Right forelimb (tissue), 1 donor: ENCODE measurements around the gene EEFSEC.

Experiments
- DNase-seq: peaks from one replicate; pipeline ENCODE4 v3.0.0-alpha.2; 2018

Gene EEFSEC

DNA sequence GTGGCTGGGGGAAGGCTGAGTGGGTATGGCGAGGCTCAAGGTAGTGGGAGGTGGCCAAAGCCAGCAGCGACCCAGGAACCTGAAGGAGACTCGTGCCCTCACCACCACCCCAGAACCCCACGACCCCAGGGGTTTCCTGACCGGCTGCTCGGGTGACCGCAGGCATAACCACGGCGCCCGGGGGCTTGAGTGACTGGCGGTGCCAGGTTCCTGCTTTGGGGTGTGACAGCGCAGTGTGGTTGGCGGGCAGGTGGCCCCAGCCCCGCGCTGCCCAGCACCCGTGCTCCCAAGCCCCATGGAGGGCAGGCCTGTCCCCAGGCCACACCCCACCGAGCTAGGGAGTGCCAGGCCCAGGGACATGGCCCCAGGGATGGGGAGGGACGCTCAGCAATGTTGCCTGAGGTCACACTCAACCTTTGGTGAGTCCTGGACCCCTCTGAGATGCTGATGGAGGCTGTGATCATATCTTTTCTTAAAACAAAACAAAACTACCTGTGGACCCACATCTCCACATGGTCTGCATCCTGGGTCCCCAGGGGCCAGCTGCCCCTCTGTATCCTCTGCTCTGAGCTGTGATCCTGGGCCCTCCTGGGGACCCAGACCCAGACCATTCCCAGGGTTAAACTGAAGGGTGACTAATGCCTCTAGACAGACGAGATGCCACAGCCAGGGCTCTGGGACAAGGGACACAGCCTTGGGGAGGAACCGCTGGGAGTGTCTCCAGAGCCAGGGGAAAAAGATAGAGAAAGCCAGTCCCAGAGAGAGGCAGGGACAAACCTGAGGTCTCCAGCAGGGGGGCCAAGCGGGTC, 300.4 kb downstream of the EEFSEC start:
- no peak for DNase-seq

DNA sequence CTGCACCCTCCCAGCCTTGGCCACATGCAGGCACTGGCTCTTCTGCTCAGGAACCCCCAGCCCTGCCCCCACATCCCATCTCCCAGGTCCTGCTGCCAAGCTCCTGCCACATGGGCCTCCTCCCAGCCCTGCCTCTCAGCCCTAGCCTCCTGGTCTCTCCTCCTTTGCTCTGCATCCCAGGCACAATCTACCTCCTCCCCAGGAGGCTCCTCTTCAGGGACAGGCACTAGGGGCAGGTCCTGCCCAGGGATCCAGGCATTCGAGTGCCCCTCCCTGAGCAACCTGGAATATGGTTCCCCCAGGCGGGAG, 301.0 kb downstream of the EEFSEC start:
- no peak for DNase-seq

DNA sequence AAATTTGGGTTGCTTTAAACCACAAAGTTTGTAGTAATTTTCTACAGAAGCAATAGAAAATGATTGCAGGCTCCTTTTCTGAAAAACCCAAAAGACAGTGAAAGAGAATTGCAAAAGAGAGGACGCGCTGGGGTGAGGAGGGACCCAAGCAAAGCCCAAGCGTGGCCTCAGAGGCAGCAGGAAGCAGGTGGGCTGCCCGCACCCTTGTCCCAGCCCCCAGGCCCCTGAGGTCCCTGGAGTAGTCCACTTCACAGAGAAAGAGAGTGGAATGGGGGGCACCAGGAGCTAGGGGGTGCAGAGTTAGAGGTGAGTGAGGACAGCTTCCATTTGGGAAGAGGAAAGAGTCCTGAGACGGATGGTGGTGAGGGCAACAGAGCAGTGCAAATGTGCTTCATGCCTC, 301.8 kb downstream of the EEFSEC start:
- no peak for DNase-seq

DNA sequence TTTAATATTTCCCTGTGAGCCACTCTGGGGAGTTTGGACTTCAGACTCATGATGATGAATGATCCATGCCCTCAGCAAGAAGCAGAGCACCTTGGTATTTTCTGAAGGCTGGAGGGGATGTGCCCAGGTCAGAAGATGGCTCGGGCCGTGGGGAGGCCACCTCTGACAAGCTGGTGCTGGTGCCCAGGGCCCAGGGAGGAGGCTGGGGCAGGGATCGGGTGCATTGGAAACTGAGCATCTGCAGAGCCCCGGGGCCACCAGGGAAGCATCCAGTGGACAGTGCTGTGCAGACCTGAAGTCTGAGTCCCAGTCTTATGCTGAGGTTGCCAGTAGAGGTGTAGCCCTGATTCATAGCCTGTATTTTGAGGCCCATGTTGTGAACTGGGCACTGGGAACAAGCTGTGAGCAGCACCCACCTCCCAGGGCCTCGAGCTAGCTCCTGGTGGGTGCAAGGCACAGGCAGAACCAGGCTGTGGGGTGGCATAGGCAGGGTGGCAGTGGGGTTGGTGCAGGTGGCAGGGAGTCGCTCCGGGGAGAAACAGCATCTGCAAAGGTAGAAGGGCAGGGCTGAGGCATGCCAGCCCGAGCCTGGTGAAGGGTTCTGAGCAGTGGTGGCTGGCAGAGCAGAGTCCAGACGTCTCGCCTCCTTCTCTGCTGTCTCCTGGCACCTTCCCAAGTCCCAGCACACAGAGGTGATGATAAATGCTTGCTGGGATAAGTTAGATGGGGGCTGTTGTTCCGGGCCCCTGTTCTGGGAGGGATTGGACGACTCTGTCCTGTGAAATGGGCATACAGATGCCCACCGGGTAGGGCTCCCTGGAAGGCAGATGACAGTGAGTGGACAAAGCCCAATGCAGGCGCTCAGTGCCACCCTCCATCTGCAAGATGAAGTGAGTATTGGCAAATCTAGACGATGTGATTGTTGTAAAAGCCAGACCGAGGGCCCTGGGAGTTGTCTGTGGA, 302.8 kb downstream of the EEFSEC start:
- no peak for DNase-seq

DNA sequence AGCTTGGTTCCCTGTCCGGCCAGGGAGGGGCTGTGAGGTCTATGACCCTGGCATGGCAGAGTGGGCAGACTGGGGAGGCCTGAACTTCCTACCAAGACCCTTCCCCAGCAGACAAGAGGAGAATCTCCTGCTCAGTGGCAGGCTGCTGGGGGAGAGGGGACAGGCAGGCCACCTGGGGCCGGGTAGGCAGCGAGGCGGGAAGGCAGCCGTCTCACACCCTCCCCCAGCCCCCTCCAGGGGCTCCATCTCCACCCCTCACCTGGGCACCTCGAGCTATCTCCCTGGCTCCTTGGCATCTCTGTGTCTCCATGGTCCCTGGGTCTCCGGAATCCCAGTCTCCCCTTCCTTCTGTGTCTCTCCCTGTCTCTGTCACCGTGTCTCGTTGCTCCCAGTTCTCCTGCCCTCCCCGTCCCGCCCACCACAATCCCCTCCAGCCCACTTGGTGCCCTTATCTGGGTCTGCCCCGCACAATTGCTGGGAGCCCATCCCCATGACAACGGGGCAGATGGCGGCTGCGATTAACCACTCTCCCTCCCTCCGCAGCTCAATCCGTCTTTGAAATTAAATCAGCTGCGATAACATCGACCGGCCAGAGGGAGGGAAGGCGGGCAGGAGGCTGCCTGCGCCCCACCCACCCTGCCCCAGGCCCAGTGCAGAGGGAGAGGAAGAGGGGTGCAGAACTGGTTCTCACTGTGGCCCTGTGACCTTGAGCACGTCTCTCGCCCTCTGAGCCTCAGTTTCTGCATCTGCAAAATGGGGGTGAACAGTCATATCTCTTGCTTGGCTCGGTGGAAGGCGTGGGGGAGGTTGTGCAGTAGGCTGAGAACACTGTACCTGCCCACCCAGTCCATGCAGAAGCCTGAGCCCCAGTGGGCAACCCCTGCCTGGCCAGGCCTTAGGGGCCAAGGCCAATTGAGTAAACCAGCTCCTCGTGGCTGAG, 303.8 kb downstream of the EEFSEC start:
- no peak for DNase-seq

DNA sequence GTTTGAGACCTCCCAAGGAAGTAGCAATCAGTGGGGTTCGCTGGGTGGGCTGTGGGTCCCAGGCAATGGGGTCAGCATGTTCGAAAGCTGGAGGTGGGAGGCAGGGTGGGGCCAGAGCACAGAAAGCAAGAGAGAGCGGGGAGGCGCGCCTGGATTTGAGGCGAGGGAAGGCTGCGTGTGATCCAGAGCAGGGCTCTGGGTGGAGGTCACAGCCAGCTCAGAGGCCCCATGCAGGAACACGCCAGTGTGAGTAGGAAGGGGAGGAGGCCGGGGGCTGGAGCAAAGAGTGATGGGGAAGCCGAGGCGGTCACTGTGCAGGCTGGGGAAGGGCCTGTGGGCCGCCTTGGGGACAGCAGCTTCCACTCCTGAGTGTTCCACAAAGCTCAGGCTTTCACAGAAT, 304.7 kb downstream of the EEFSEC start:
- no peak for DNase-seq
